HL-60 (cell line): ENCODE results near the gene THEM4.

Source experiments
- CTCF ChIP-seq: IDR thresholded peaks from one replicate; pipeline ENCODE4 v1.5.1; 2011; ENCODE audit warnings: low read length, control low read depth, inconsistent platforms; ENCODE audit not compliant: insufficient read depth
- GABPA ChIP-seq: IDR thresholded peaks from 2 replicates; pipeline ENCODE4 v1.6.1; 2012; ENCODE audit warnings: low read depth
- POLR2AphosphoS5 ChIP-seq: IDR thresholded peaks from 2 replicates; pipeline ENCODE4 v1.6.1; 2012; ENCODE audit warnings: low read depth

GRCh38 chr1:151914076-151914475, 4.8 kb upstream of the THEM4 start:
- TF ChIP-seq GABPA (no peak), CTCF (no peak), POLR2AphosphoS5 (no peak)
